OCI-LY1 (cell line): ENCODE data around the gene FNDC7.
A peak's percentile ranks its signal among the peaks of the same experiment; 100 is the strongest.

Source experiments
- H2AFZ ChIP-seq: fragments of 200-600 bp; sonication (generic), shearing (Covaris generic); 2 replicates; pipeline ENCODE4 v1.6.0; 2014; ENCODE audit warnings: antibody characterized with exemption, mild to moderate bottlenecking, low read length
- H3F3A ChIP-seq: fragments of 200-600 bp; sonication (generic), shearing (Covaris generic); 2 replicates; pipeline ENCODE4 v1.6.0; 2014; ENCODE audit warnings: mild to moderate bottlenecking, antibody characterized with exemption, low read length, moderate library complexity; ENCODE audit not compliant: insufficient read depth
- H3K27ac ChIP-seq: fragments of 200-600 bp; sonication (generic); 2 replicates; pipeline ENCODE4 v1.5.1; 2014; ENCODE audit warnings: low read length, mixed run types, mild to moderate bottlenecking, low read depth; ENCODE audit not compliant: poor library complexity, severe bottlenecking
- H3K27me3 ChIP-seq: fragments of 200-600 bp; sonication (generic); 2 replicates; pipeline ENCODE4 v1.6.0; 2014; ENCODE audit warnings: antibody characterized with exemption, mild to moderate bottlenecking, low read length, moderate library complexity; ENCODE audit not compliant: insufficient read depth
- H3K36me3 ChIP-seq: fragments of 200-600 bp; sonication (generic); 2 replicates; pipeline ENCODE4 v1.6.1; 2014; ENCODE audit warnings: mild to moderate bottlenecking, antibody characterized with exemption, low read length, moderate library complexity, mixed read lengths; ENCODE audit not compliant: insufficient read depth
- H3K4me1 ChIP-seq: fragments of 200-600 bp; sonication (generic); 2 replicates; pipeline ENCODE4 v1.5.1; 2014; ENCODE audit warnings: mild to moderate bottlenecking, low read length, moderate library complexity; ENCODE audit not compliant: insufficient read depth, severe bottlenecking
- H3K4me2 ChIP-seq: fragments of 200-600 bp; sonication (generic), shearing (Covaris generic); 2 replicates; pipeline ENCODE4 v1.6.1; 2014; ENCODE audit warnings: low read length
- H3K4me3 ChIP-seq: fragments of 200-600 bp; sonication (generic); 2 replicates; pipeline ENCODE4 v1.5.1; 2014; ENCODE audit warnings: low read length, low read depth, mild to moderate bottlenecking, mixed read lengths; ENCODE audit not compliant: poor library complexity, severe bottlenecking
- H3K79me2 ChIP-seq: fragments of 200-600 bp; shearing (Covaris generic); 2 replicates; pipeline ENCODE4 v1.6.1; 2016; ENCODE audit warnings: mixed run types, low read length, mixed read lengths; ENCODE audit not compliant: insufficient read depth
- H3K9ac ChIP-seq: fragments of 200-600 bp; sonication (generic), shearing (Covaris generic); 2 replicates; pipeline ENCODE4 v1.6.1; 2014; ENCODE audit warnings: mild to moderate bottlenecking, low read length, mixed read lengths
- H3K9me2 ChIP-seq: fragments of 200-600 bp; sonication (generic), shearing (Covaris generic); 2 replicates; pipeline ENCODE4 v1.6.1; 2014; ENCODE audit warnings: low read depth, mild to moderate bottlenecking, low read length, mixed read lengths
- H3K9me3 ChIP-seq: fragments of 200-600 bp; shearing (Covaris generic); 2 replicates; pipeline ENCODE4 v1.6.1; 2014; ENCODE audit warnings: low read length, mixed read lengths
- H4K20me1 ChIP-seq: fragments of 200-600 bp; sonication (generic), shearing (Covaris generic); 2 replicates; pipeline ENCODE4 v1.6.0; 2016; ENCODE audit warnings: mild to moderate bottlenecking, low read length; ENCODE audit not compliant: insufficient read depth
- EZH2 ChIP-seq: fragments of 200-600 bp; sonication (generic), shearing (Covaris generic); IDR thresholded peaks from 2 replicates; pipeline ENCODE4 v1.8.0; 2017; ENCODE audit warnings: borderline replicate concordance, mixed run types, mild to moderate bottlenecking, antibody characterized with exemption, low read length, moderate library complexity, mixed read lengths
- TF ChIP-seq, protein P1 (sequence below): fragments of 200-600 bp; sonication (generic), shearing (Covaris generic); IDR thresholded peaks from 2 replicates; pipeline ENCODE4 v1.5.1; 2017; ENCODE audit warnings: mild to moderate bottlenecking, antibody characterized with exemption, low read length, moderate library complexity, mixed read lengths

Gene FNDC7

DNA sequence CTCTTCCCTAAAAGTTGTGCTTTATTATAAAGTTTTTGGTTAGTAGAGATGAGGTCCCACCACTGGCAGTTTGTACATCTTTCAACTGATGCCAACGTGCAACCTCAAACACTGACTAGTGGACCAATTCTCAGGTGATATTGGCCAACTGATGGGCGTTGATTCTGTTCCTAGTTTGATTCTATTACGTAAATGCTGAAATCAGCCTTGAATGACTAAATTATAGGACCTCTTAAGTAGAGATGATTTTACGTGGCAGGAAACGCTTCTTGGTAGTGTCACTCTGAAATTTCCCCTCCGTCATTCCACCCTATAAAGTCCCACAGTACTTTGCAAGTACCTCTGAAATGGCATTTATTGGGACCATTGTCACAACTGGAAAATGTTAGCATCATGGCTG is 8.8 kb upstream of the FNDC7 start:
- no peaks in the 10 kb centered on the region for H3K79me2 ChIP-seq
- H2AFZ ChIP-seq = no peak overlapping the region
- H3K9ac ChIP-seq = no peak overlapping the region
- peak overlapping the region; percentile 9; the same call in 1 of the 2 replicates for H3K4me2 ChIP-seq
- TF ChIP-seq, protein P1, sequence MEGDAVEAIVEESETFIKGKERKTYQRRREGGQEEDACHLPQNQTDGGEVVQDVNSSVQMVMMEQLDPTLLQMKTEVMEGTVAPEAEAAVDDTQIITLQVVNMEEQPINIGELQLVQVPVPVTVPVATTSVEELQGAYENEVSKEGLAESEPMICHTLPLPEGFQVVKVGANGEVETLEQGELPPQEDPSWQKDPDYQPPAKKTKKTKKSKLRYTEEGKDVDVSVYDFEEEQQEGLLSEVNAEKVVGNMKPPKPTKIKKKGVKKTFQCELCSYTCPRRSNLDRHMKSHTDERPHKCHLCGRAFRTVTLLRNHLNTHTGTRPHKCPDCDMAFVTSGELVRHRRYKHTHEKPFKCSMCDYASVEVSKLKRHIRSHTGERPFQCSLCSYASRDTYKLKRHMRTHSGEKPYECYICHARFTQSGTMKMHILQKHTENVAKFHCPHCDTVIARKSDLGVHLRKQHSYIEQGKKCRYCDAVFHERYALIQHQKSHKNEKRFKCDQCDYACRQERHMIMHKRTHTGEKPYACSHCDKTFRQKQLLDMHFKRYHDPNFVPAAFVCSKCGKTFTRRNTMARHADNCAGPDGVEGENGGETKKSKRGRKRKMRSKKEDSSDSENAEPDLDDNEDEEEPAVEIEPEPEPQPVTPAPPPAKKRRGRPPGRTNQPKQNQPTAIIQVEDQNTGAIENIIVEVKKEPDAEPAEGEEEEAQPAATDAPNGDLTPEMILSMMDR = no peak
- TF ChIP-seq EZH2 = no peak
- peaks cover 16% of the 10 kb centered on the region for H3K4me1 ChIP-seq
- H3K9me2 ChIP-seq = no peaks in the 10 kb centered on the region
- H4K20me1 ChIP-seq = no peaks in the 10 kb centered on the region
- no peaks in the 10 kb centered on the region for H3K27me3 ChIP-seq
- H3K9me3 ChIP-seq = no peaks in the 10 kb centered on the region
- H3K27ac ChIP-seq = peak overlapping the region; percentile 54
- 0 out of 2 replicates have a peak, but pooled peaks cover 3% of the 10 kb centered on the region for H3F3A ChIP-seq
- no peak overlapping the region for H3K4me3 ChIP-seq
- H3K36me3 ChIP-seq = peaks cover 35% of the 10 kb centered on the region

DNA sequence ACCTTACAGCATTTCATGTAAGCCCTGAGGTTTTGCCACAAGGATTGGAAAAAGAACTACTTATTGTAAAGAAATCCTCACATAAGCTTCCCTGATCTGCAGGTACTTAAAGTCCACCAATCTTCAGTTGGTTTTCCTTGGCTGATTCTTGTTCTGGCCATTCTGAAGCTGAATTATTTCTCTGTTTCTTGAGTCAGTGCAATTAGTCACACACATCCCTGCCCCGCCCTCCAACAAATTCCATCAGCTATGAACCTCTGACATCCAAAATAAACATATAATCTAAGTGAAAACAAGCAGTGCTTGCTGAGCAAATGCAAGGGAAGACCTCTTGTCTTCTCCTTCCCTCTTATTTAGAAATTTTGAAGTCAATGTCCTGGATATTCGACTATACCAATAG is 8.2 kb upstream of the FNDC7 start:
- no peaks in the 10 kb centered on the region for H3K9me3 ChIP-seq
- H3K9ac ChIP-seq = no peak overlapping the region
- no peak overlapping the region for H2AFZ ChIP-seq
- no peak overlapping the region for H3K4me3 ChIP-seq
- H3K4me2 ChIP-seq = no peak overlapping the region
- H4K20me1 ChIP-seq = no peaks in the 10 kb centered on the region
- no peaks in the 10 kb centered on the region for H3K79me2 ChIP-seq
- H3K36me3 ChIP-seq = peaks cover 29% of the 10 kb centered on the region
- H3K27ac ChIP-seq = no peak overlapping the region
- peaks cover 16% of the 10 kb centered on the region for H3K4me1 ChIP-seq
- no peaks in the 10 kb centered on the region for H3K27me3 ChIP-seq
- no peak for TF ChIP-seq EZH2
- TF ChIP-seq, protein P1 = no peak
- H3K9me2 ChIP-seq = no peaks in the 10 kb centered on the region
- H3F3A ChIP-seq = 0 out of 2 replicates have a peak, but pooled peaks cover 3% of the 10 kb centered on the region

DNA sequence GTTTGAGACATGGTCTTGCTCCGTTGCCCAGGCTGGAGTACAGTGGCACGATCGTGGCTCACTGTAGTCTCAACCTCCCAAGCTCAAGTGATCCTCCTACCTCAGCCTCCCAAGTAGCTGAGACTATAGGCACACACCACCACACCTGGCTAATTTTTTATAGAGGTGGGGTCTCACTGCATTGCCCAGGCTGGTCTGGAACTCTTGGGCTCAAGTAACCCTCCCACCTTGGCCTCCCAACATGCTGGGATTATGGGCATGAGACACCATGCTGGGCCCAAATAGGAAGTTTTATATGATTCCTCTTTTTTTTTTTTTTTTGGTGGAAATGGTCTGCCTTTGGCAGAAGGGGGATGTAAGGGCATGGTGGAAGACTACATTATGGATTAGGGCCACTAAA is 6.1 kb upstream of the FNDC7 start:
- H3F3A ChIP-seq = 0 out of 2 replicates have a peak, but pooled peaks cover 3% of the 10 kb centered on the region
- no peak overlapping the region for H3K4me2 ChIP-seq
- no peak overlapping the region for H3K9ac ChIP-seq
- H3K79me2 ChIP-seq = no peaks in the 10 kb centered on the region
- peaks cover 16% of the 10 kb centered on the region for H3K4me1 ChIP-seq
- no peak overlapping the region for H3K27ac ChIP-seq
- no peaks in the 10 kb centered on the region for H3K27me3 ChIP-seq
- peaks cover 8% of the 10 kb centered on the region for H3K36me3 ChIP-seq
- no peaks in the 10 kb centered on the region for H3K9me3 ChIP-seq
- TF ChIP-seq, protein P1 = no peak
- no peak for TF ChIP-seq EZH2
- no peaks in the 10 kb centered on the region for H3K9me2 ChIP-seq
- H2AFZ ChIP-seq = no peak overlapping the region
- no peak overlapping the region for H3K4me3 ChIP-seq
- H4K20me1 ChIP-seq = no peaks in the 10 kb centered on the region
